Measurements from ENCODE around the gene AGBL5. TPM values are rescaled to one million over a fixed set of nuclear protein-coding genes. Genes with fewer than 3 reads are reported as not detected.

The AGBL5 gene
- polyA plus RNA-seq, 3 donors from 2014 or later: 7.7 to 10.2 (median 8.9) TPM

DNA sequence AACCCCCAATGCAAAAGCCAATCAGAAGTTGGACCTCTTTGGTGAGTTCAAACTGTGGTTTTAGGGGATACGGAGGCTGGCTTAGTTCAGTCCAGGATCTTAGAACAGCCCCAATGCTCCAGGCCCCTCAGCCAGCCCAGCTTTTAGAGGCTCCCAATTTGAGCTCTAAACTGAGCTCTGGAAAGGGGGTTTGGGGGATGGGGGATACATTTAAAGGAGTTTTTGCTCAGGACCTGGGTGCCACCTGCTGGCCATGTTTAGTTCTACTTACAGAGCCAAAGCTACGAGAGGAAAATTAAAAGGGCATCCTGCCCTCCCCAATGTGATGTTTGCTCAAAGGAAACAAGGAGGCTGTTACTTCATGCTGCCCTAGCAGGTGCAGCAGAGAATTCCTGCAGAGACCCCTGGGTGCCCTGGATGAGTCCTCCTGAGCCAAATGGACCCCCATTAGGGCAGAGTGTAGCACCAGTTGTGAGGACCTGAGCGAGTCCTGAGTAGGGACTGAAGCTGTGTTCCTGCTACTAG lies 34.6 kb upstream of the AGBL5 start:
- DNase-seq: peak in 1 of 3 donors; percentile 5
- Mint-ChIP-seq H3K9me3 (no peaks in the 10 kb centered on the region), H3K4me1 (no peaks in the 10 kb centered on the region), H3K27ac (no peak overlapping the region), H3K27me3 (ENCODE audit: low read depth in 3 of 3) (peaks cover 0 to 2% (median 0%) of the 10 kb centered on the region in 3 donors), H3K36me3 (no peaks in the 10 kb centered on the region), H3K4me3 (no peak overlapping the region)

DNA sequence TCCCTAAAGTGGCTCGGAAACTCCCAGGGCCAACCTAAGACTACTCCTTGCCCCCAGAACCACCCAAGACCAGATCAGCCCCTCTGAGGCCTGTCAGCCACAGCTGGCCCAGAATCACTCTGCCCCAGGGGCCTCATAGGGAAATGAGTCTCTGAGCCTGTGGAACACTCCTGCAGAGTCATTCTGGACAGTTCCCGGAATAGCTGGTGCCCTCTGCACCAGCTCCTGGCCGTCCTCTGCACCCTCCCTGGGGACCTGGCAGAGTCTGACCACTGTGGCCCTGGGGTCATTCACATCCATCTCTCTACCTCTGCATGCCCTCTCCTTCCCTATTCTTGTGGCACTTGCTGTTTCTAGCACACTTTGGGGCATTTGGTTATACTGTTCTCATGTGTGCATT lies 33.3 kb upstream of the AGBL5 start:
- Mint-ChIP-seq H3K4me3 (no peak overlapping the region), H3K27ac (no peak overlapping the region), H3K9me3 (no peaks in the 10 kb centered on the region), H3K27me3 (ENCODE audit: low read depth in 3 of 3) (no peaks in the 10 kb centered on the region), H3K4me1 (no peaks in the 10 kb centered on the region), H3K36me3 (peaks cover 0 to 3% (median 3%) of the 10 kb centered on the region in 3 donors)
- DNase-seq: no peak

DNA sequence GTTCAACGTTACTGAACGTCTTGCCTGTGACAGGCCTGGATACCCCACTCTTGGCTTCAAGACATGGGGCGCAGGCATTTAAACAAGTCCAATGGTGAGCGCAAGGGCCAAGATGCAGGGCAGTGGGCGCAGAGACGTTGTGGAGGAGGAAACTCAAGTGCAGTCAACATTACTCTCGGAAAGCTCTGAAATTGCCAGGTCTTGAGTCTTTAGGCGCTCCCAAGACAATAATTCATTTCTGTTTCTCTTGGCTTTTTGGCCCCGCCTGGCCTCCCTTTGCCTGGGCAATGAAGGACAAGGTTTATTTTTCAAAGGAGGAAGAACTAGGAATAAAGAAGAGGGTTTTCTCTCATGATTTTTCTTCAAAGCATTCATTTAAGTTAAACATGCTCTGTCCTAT lies 32.0 kb upstream of the AGBL5 start:
- H3K27ac Mint-ChIP-seq: no peak overlapping the region
- H3K9me3 Mint-ChIP-seq: no peaks in the 10 kb centered on the region
- H3K36me3 Mint-ChIP-seq: peaks cover 0 to 3% (median 3%) of the 10 kb centered on the region in 3 donors
- H3K27me3 Mint-ChIP-seq (ENCODE audit: low read depth in 3 of 3): peaks cover 0 to 1% (median 0%) of the 10 kb centered on the region in 3 donors
- no peaks in the 10 kb centered on the region for H3K4me1 Mint-ChIP-seq
- H3K4me3 Mint-ChIP-seq: no peak overlapping the region
- no peak for DNase-seq

DNA sequence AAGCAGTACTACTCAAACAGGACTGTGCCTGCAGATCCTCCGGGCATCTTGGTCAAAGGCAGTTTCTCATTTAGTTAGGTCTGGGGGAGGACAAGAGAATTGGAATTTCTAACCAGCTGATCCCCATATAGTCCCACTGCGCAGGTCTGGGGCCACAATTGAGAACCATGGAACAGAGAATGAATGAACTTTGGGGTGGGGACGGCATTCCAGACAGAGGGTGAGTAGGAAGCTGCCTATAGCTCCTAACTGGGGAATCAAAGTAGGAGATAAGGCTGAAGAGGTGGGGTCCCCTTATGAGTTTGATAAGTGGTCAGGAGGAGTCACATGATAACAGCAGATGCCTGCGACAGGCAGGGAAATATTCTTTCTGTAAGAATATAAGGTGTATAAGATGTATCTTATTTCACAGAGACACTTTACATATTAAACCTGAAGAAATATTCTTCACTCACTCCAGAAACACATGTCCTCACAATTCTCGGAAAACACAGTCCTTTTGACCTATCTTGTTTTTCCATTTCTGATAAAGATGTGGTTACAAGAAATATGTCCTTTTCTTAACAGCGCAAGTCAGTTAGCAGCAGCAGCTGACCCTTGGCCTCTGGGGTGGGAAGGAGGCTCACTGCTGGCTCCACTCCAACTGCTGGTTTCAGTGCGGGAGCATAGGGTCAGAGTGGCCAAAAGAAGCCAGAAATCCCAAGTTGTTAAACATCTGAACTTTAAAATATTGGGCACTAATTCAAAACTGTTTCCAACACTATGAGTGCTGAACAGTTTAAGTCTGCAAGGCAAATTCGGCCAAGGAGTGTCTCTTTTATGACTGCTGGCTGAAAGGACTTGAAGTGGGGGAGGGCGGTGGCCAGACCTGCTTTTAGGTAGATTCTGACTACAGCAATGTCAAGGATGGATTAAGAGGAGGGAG lies 31.3 kb upstream of the AGBL5 start:
- H3K27me3 Mint-ChIP-seq (ENCODE audit: low read depth in 3 of 3): peaks cover 0 to 1% (median 0%) of the 10 kb centered on the region in 3 donors
- no peak overlapping the region for H3K27ac Mint-ChIP-seq
- H3K9me3 Mint-ChIP-seq: no peaks in the 10 kb centered on the region
- peaks cover 0 to 3% (median 3%) of the 10 kb centered on the region in 3 donors for H3K36me3 Mint-ChIP-seq
- H3K4me1 Mint-ChIP-seq: no peaks in the 10 kb centered on the region
- H3K4me3 Mint-ChIP-seq: no peak overlapping the region
- DNase-seq: no peak

DNA sequence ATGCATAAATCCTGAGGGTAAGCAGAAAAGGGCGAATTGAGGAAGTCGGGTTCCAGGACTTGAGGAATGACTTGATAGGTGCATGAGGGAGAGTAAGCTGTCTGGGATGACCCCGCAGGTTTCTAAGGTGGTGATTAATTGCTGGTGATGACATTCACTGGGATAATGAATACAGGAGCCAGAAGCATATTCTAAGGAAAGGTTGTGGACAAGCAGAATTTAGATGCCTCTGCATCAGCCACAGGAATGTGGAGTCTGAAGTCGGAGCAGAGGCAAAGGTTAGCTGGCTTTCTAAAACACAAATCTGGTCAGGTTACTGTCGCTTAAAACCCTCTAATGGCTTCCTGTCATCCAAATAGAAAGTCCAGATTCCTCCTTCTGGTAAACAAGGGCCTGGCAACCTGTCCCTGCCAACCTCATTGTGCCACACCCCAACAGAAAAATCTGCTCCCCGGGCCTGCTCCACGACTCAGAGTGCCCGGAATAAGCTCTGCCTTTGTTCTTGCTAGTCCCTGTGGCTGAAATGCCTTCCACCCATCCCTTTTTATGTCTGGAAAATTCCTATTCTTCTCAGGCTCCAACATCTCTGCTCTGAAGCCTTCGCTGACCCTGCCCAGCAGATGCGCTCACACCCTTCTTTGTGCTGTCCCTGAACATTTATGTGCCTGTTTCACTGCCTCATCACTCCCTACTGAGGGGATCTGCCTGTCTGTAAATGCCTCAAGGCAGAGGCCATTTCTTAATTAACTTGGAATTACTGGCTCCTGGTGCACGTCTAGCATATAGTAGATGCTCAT lies 30.0 kb upstream of the AGBL5 start:
- Mint-ChIP-seq H3K4me1 (no peaks in the 10 kb centered on the region), H3K27ac (no peak overlapping the region)
- no peak for DNase-seq

DNA sequence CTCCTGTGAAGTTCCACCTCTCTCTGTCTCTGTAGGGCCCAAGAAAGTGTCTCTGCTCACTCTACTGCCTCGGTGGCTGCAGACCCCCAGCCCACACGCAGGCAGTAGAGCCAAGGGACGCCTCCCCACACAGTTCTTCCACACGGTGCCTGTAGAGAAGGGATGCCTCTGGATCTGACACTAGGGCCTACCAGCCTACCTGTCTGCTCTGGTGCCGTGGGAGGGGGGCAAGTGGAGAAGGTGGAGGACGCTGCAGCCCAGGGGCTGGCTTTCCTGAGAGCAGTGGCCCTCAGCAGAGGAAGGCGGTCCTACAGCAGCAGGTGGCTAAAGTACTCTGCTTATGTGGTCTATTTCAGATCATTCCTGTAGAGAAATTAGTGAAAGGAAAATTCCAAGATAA lies 27.7 kb upstream of the AGBL5 start:
- Mint-ChIP-seq H3K4me1 (no peaks in the 10 kb centered on the region), H3K27me3 (ENCODE audit: low read depth in 3 of 3) (peaks cover 0 to 1% (median 0%) of the 10 kb centered on the region in 3 donors), H3K9me3 (no peaks in the 10 kb centered on the region), H3K27ac (no peak overlapping the region), H3K4me3 (no peak overlapping the region), H3K36me3 (peaks cover 0 to 3% (median 3%) of the 10 kb centered on the region in 3 donors)
- DNase-seq: no peak

More for the DNA sequence above, 30.0 kb upstream of the AGBL5 start:
- Mint-ChIP-seq H3K9me3 (no peaks in the 10 kb centered on the region), H3K27me3 (ENCODE audit: low read depth in 3 of 3) (peaks cover 0 to 1% (median 0%) of the 10 kb centered on the region in 3 donors), H3K4me3 (no peak overlapping the region), H3K36me3 (peaks cover 0 to 3% (median 3%) of the 10 kb centered on the region in 3 donors)

DNA sequence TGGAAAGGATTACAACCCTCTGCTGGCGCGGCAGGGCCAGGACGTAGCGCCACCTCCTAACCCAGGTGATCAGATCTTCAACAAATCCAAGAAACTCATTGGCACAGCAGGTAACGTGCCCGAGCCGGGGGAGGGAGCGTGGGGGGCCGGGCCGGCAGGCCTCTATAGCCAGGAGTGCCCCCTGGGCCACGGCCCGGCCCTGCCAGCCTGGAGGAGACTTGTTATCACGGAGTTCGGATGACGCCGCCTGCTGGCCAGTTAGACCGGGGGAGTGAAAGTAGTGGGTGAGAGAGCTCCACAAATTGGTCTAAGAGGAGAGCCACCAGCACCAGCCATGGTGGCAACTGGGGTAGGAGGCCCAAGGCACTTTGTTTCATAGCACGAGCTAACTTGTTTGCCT lies 27.3 kb upstream of the AGBL5 start:
- no peaks in the 10 kb centered on the region for H3K9me3 Mint-ChIP-seq
- H3K4me1 Mint-ChIP-seq: no peaks in the 10 kb centered on the region
- H3K27ac Mint-ChIP-seq: no peak overlapping the region
- peaks cover 0 to 3% (median 0%) of the 10 kb centered on the region in 3 donors for H3K27me3 Mint-ChIP-seq (ENCODE audit: low read depth in 3 of 3)
- peaks cover 0 to 3% (median 3%) of the 10 kb centered on the region in 3 donors for H3K36me3 Mint-ChIP-seq
- H3K4me3 Mint-ChIP-seq: no peak overlapping the region
- DNase-seq: no peak

DNA sequence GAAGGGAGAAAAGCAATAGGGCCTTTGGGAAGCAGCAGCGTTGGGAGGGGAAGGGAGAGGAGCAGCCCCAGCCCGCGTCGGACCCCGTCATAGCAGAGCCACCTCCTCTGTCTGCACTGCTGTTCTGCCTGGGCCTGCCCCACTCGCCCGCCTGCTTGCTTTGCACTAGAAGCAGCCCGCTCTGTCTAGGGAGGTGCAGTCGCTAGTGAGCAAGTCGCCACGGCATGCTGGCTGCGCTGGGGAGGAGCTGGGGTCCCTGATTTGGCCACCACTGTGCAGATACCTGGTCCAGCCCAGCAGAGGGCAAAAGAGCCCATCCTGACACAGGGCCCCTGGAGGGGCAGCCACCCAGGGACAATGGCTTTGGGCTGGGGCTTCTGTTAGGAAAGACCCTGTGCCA lies 26.7 kb upstream of the AGBL5 start:
- Mint-ChIP-seq H3K9me3 (no peaks in the 10 kb centered on the region), H3K27me3 (ENCODE audit: low read depth in 3 of 3) (peaks cover 0 to 3% (median 0%) of the 10 kb centered on the region in 3 donors), H3K27ac (no peak overlapping the region), H3K4me3 (no peak overlapping the region), H3K36me3 (peaks cover 0 to 3% (median 3%) of the 10 kb centered on the region in 3 donors), H3K4me1 (no peaks in the 10 kb centered on the region)
- DNase-seq: no peak

DNA sequence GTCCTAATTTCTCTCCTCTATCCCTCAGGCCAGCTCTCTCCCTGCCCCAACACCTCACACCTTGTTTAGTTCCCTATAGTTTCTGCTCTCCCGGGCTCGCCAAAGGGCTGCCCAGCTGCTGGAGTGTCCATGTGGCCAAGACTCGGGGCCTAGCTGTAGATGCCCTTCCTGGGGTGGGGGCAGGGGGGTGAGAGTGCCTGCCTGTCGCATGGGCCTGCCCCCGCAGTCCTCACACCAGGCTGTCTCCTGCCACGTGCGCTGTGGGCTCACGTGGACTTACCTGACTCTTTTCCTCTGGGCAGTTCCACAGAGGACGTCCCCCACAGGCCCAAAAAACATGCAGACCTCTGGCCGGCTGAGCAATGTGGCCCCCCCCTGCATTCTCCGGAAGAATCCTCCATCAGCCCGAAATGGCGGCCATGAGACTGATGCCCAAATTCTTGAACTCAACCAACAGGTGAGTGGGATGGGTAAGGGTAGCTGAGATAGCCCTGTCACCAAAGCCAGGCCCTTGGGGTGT lies 26.1 kb upstream of the AGBL5 start:
- Mint-ChIP-seq H3K27ac (no peak overlapping the region), H3K9me3 (no peaks in the 10 kb centered on the region), H3K4me3 (no peak overlapping the region), H3K36me3 (peaks cover 0 to 3% (median 3%) of the 10 kb centered on the region in 3 donors), H3K4me1 (no peaks in the 10 kb centered on the region), H3K27me3 (ENCODE audit: low read depth in 3 of 3) (peaks cover 0 to 3% (median 0%) of the 10 kb centered on the region in 3 donors)
- DNase-seq: no peak

DNA sequence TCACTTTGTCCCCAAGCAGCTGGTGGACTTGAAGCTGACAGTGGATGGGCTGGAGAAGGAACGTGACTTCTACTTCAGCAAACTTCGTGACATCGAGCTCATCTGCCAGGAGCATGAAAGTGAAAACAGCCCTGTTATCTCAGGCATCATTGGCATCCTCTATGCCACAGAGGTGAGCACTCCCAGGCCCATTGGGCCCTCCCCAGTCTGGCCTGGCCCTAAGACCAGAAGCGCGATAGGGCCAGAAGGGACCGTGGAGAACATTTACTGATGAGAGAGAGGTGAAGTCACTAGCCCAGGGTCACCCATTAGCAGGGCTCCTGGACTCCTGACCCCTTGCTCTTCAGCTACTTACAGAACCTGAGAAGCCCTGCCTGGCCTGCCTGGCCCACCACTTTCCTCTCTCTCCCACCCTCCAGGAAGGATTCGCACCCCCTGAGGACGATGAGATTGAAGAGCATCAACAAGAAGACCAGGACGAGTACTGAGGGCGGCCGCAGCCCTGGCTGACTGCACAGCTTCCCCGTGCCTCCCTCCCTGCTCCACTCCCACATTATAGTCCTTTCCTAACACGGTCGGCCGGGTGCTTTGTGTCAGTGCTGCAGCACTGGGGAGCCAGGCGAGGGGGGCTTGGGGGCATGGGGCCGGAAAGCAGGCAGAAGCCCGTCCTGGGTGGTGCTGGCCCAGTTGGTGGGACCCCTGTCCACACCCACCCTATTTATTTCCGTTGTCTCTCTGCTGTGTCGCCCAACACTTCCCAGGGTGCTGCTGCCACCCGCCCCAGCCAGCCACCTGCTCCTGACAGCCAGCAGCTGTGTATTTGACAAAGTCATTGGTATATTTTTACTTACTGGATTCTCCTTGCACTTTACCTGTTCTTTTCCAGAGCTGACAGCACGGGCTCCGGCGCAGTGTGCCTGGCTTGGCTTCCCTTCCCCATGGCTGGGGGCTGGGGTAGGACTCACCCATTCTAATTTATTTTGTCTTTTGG lies 25.3 kb upstream of the AGBL5 start:
- Mint-ChIP-seq H3K4me3 (no peak overlapping the region), H3K36me3 (peaks cover 0 to 3% (median 3%) of the 10 kb centered on the region in 3 donors), H3K9me3 (no peaks in the 10 kb centered on the region), H3K27ac (no peak overlapping the region), H3K27me3 (ENCODE audit: low read depth in 3 of 3) (peaks cover 0 to 3% (median 0%) of the 10 kb centered on the region in 3 donors), H3K4me1 (peaks cover 0 to 2% of the 10 kb centered on the region in 2 donors)
- no peak for DNase-seq

DNA sequence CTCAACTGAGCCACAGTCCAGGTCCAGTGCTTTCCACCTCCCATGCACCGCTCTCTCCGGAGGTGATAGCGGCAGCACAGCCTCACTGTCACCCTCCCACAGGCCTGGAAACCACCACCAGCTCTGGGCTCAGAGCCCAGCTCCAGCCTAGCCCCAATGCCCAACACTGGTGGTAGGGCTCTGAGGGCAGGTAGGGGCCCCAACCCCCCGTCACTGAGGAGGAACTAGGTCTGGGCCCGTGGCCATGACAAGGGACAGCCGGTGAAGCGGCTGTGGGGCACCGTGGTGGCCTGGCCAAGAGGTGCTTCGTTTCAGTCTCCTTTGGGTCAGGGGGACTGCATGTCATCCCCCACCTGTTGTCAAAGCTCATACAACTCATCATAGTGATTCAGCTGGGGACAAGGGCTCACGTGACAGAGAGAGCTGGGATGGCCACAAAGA lies 24.2 kb upstream of the AGBL5 start:
- no peak overlapping the region for H3K4me3 Mint-ChIP-seq
- H3K4me1 Mint-ChIP-seq: peaks cover 5 to 7% of the 10 kb centered on the region in 2 donors
- peaks cover 0 to 3% (median 3%) of the 10 kb centered on the region in 3 donors for H3K36me3 Mint-ChIP-seq
- H3K27me3 Mint-ChIP-seq (ENCODE audit: low read depth in 3 of 3): peaks cover 0 to 3% (median 0%) of the 10 kb centered on the region in 3 donors
- H3K27ac Mint-ChIP-seq: no peak overlapping the region
- no peaks in the 10 kb centered on the region for H3K9me3 Mint-ChIP-seq
- no peak for DNase-seq

DNA sequence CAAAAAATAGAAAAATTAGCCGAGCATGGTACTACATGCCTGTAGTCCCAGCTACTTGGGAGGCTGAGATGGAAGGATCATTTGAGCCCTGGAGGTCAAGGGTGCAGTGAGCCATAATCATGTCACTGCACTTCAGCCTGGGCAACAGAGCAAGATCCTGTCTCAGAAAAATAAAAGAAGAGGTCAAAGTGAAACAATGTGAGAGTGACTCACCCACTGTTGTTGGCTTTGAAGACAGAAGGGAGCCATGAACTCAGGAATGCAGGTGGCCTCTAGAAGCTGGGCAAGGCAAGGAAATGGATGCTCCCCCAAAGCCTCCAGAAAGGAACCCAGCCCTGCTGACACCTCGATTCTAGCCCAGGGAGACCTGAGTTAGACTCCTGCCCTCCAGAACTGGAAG lies 22.4 kb upstream of the AGBL5 start:
- no peak overlapping the region for H3K4me3 Mint-ChIP-seq
- peaks cover 20% of the 10 kb centered on the region in 2 donors for H3K4me1 Mint-ChIP-seq
- no peak for DNase-seq
- no peak overlapping the region for H3K27ac Mint-ChIP-seq
- no peaks in the 10 kb centered on the region for H3K9me3 Mint-ChIP-seq
- peaks cover 0 to 2% (median 0%) of the 10 kb centered on the region in 3 donors for H3K27me3 Mint-ChIP-seq (ENCODE audit: low read depth in 3 of 3)
- no peaks in the 10 kb centered on the region for H3K36me3 Mint-ChIP-seq
